Stomach (tissue), 9 donors: ENCODE data around the gene CLEC16A. TPM values are rescaled to one million over a fixed set of nuclear protein-coding genes. Genes with fewer than 3 reads are reported as not detected.

ENCODE experiments used
- DNase-seq, 2 donors: peaks; one replicate each; pipeline versions ENCODE4 v3.0.0 to v3.0.0-alpha.2; 2013 to 2019
- H3K27ac ChIP-seq, 5 donors: fragments of 200-600 bp in 4 of 5; sonication (generic) in 4 of 5; one replicate each; pipeline ENCODE4 v1.5.1; 2013 to 2019; ENCODE audit warnings: mild to moderate bottlenecking in 1 of 5, moderate library complexity in 1 of 5
- H3K27me3 ChIP-seq, 3 donors: fragments of 200-600 bp; sonication (generic); one replicate each; pipeline ENCODE4 v1.5.1; 2017 to 2019; ENCODE audit warnings: mixed run types in 1 of 3
- H3K36me3 ChIP-seq, 4 donors: fragments of 200-600 bp; sonication (generic); 1 replicate in 3 of 4; 2 replicates in 1 of 4; pipeline ENCODE4 v1.5.1; 2016 to 2019
- H3K4me1 ChIP-seq, 4 donors: fragments of 200-600 bp; sonication (generic); one replicate each; pipeline ENCODE4 v1.5.1; 2016 to 2019
- H3K4me3 ChIP-seq, 4 donors: fragments of 200-600 bp; sonication (generic) in 3 of 4; one replicate each; pipeline ENCODE4 v1.5.1; 2016 to 2019; ENCODE audit warnings: mild to moderate bottlenecking in 1 of 4
- H3K9me3 ChIP-seq, 4 donors: fragments of 200-600 bp; sonication (generic); one replicate each; pipeline ENCODE4 v1.5.1; 2016 to 2019
- CTCF ChIP-seq, 7 experiments: fragments of 450-650 bp in 4 of 7; fragments of 200-600 bp in 3 of 7; sonication (generic) in 3 of 7; IDR thresholded peaks; one replicate each; pipeline ENCODE4 v1.5.1; 2016 to 2019; ENCODE audit warnings: antibody characterized with exemption in 7 of 7, control low read depth in 2 of 7, mild to moderate bottlenecking in 1 of 7
- EP300 ChIP-seq: sonication (generic); formaldehyde crosslinking; IDR thresholded peaks from one replicate; pipeline ENCODE4 v1.6.1; 2017; ENCODE audit warnings: antibody characterized with exemption
- POLR2A ChIP-seq, 4 donors: fragments of 450-650 bp; IDR thresholded peaks; one replicate each; pipeline ENCODE4 v1.6.1; 2016; ENCODE audit warnings: antibody characterized with exemption in 4 of 4, control low read depth in 2 of 4, mild to moderate bottlenecking in 1 of 4, moderate library complexity in 1 of 4
- POLR2AphosphoS5 ChIP-seq, 3 donors: sonication (generic); formaldehyde crosslinking; IDR thresholded peaks; one replicate each; pipeline ENCODE4 v1.6.1; 2016; ENCODE audit warnings: antibody characterized with exemption in 3 of 3
- WGBS, 5 donors: extraction: QIAGEN DNeasy Blood & Tissue Kit in 3 of 5; methylation state at CpG; one replicate each; pipeline versions ENCODE4 v1.1.5 to v1.1.7; 2013 to 2018; 5-methylcytosine and 5-hydroxymethylcytosine counted together
- intact Hi-C: fragments of 100-400 bp; cut with DNase I; formaldehyde crosslinking; loops from one replicate; pipeline ENCODE4 v1.15.1; 2023; ENCODE audit warnings: low total_unique reads
- polyA plus RNA-seq, 3 donors: library from polyadenylated mRNA; stranded (reverse); fragments of 200-250 nt; gene quantifications; one replicate each; pipeline ENCODE4 v1.2.3, GENCODE V29; 2013
- total RNA-seq, 5 donors: library from RNA; depleted of rRNA; stranded (reverse); fragments of >200 nt; gene quantifications; one replicate each; pipeline versions ENCODE4 v1.1.0 to v1.2.3, GENCODE V29; 2014 to 2016
- donor health status: healthy with polysubstance abuse.
- donor health status: Bipolar disorder and iron deficiency.
- donor health status: healthy.

Gene CLEC16A
- total and polyA plus RNA-seq, 8 donors, result 5.8 to 176 (median 21.8) TPM

GRCh38 chr16:10959161-10959560 is 14.8 kb downstream of the CLEC16A start:
- TF ChIP-seq POLR2A (IDR thresholded peaks at IDR 0.05) (no peak), POLR2AphosphoS5 (IDR thresholded peaks at IDR 0.05) (no peak), EP300 (no peak), CTCF (IDR thresholded peaks at IDR 0.05) (no peak)
- Histone ChIP-seq H3K36me3 (peaks cover 15 to 49% (median 38%) of the 10 kb centered on the region in 4 donors), H3K27me3 (no peaks in the 10 kb centered on the region), H3K27ac (no peak overlapping the region), H3K9me3 (no peaks in the 10 kb centered on the region), H3K4me3 (no peak overlapping the region), H3K4me1 (peaks cover 2 to 27% (median 12%) of the 10 kb centered on the region in 4 donors)
- WGBS, 5 donors, result 84 to 93% (median 90%) methylated on average over 5 of the region's 5 CpGs
- intact Hi-C loops, result no loop called here
- DNase-seq, result no peak

DNA sequence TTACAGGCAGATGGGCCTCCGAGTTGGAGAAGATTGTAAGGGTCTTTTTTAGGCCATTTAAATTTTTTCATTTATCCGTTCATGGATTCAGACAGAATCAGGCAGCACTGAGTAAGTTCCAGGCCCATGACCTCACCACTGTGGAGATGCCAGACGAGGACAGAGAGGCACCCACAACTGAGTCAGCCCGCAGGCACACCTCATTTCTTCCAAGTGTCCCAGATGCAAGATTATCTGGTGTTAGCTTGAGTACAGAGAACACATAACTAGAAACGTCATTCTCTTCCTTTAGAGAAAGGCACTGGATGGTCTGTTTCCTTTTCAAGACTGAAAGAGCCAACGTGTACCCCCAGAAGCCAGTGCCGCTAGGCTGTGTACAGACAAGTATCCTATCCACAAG is 16.9 kb downstream of the CLEC16A start:
- Histone ChIP-seq H3K9me3 (no peaks in the 10 kb centered on the region), H3K27me3 (no peaks in the 10 kb centered on the region), H3K36me3 (peaks cover 15 to 56% (median 42%) of the 10 kb centered on the region in 4 donors), H3K4me1 (peaks cover 7 to 24% (median 14%) of the 10 kb centered on the region in 4 donors), H3K4me3 (no peak overlapping the region), H3K27ac (peak overlapping the region in 2 of 5 donors; percentile 47 to 61)
- intact Hi-C loops, result no loop called here
- WGBS, 5 donors, result 75 to 83% (median 78%) methylated on average over 7 of the region's 7 CpGs
- TF ChIP-seq POLR2A (IDR thresholded peaks at IDR 0.05), result no peak
- TF ChIP-seq POLR2AphosphoS5 (IDR thresholded peaks at IDR 0.05), result peak in 1 of 3 donors; percentile 16
- DNase-seq, result no peak

- TF ChIP-seq CTCF (IDR thresholded peaks at IDR 0.05), result peak in 5 of 7 experiments; percentile 90 to 95 (median 93)
- no peak for TF ChIP-seq POLR2A (IDR thresholded peaks at IDR 0.05)
- peak; percentile 22 to 71 (median 24) for TF ChIP-seq POLR2AphosphoS5 (IDR thresholded peaks at IDR 0.05)
- no peak for TF ChIP-seq EP300
- intact Hi-C loops, result no loop called here
- Histone ChIP-seq H3K27me3 (no peaks in the 10 kb centered on the region), H3K27ac (peak overlapping the region in 2 of 5 donors; percentile 45 to 65), H3K9me3 (no peaks in the 10 kb centered on the region), H3K36me3 (peaks cover 10 to 67% (median 45%) of the 10 kb centered on the region in 4 donors), H3K4me3 (peak overlapping the region in 1 of 4 donors; percentile 11), H3K4me1 (peaks cover 15 to 22% (median 20%) of the 10 kb centered on the region in 4 donors)
- WGBS, 5 donors, result 27 to 36% (median 36%) methylated on average over 20 of the region's 20 CpGs
- peak; percentile 87 to 95 for DNase-seq
Measured at GRCh38 chr16:10964039-10964890, 19.9 kb downstream of the CLEC16A start.

DNA sequence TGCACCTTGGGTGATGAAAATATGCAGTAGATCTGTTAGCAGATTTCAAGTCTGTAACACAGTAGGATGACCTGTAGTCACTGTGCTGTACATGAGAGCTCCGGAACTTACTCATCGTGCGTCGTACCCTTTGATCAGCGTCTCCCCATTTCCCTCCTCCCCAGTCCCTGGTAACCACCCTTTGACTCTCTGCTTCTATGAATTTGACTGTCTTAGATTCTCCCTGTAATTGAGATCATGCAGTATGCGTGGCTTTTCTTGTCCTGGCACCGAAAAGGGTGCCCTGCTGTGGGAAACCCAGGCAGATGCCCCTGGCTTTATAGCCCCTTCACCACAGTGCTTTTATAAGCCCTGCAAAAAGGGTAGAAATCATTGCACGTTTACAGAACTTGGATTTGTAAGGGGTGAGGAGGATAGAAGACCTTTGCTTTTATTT is 20.5 kb downstream of the CLEC16A start:
- TF ChIP-seq POLR2AphosphoS5 (IDR thresholded peaks at IDR 0.05), result no peak
- TF ChIP-seq EP300, result no peak
- no peak for TF ChIP-seq POLR2A (IDR thresholded peaks at IDR 0.05)
- TF ChIP-seq CTCF (IDR thresholded peaks at IDR 0.05), result no peak
- no peak for DNase-seq
- 82 to 89% (median 87%) methylated on average over 8 of the region's 8 CpGs for WGBS, 5 donors
- intact Hi-C loops, result loop anchor here (5.0 kb wide), 1 partner anchor 387 kb away; no protein-coding TSS in a partner anchor
- Histone ChIP-seq H3K27ac (no peak overlapping the region), H3K36me3 (peaks cover 10 to 63% (median 48%) of the 10 kb centered on the region in 4 donors), H3K4me1 (peaks cover 15 to 22% (median 20%) of the 10 kb centered on the region in 4 donors), H3K9me3 (no peaks in the 10 kb centered on the region), H3K27me3 (no peaks in the 10 kb centered on the region), H3K4me3 (no peak overlapping the region)
